Activated effector memory CD4-positive, alpha-beta T cell treated with Interleukin-2 at 50 U/mL for 16 hours (primary cell): ENCODE measurements around the gene ADTRP.

Experiments
- DNase-seq: peaks from one replicate; pipeline ENCODE4 v3.0.0-alpha.2; 2020

Gene ADTRP, protein sequence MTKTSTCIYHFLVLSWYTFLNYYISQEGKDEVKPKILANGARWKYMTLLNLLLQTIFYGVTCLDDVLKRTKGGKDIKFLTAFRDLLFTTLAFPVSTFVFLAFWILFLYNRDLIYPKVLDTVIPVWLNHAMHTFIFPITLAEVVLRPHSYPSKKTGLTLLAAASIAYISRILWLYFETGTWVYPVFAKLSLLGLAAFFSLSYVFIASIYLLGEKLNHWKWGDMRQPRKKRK

DNA sequence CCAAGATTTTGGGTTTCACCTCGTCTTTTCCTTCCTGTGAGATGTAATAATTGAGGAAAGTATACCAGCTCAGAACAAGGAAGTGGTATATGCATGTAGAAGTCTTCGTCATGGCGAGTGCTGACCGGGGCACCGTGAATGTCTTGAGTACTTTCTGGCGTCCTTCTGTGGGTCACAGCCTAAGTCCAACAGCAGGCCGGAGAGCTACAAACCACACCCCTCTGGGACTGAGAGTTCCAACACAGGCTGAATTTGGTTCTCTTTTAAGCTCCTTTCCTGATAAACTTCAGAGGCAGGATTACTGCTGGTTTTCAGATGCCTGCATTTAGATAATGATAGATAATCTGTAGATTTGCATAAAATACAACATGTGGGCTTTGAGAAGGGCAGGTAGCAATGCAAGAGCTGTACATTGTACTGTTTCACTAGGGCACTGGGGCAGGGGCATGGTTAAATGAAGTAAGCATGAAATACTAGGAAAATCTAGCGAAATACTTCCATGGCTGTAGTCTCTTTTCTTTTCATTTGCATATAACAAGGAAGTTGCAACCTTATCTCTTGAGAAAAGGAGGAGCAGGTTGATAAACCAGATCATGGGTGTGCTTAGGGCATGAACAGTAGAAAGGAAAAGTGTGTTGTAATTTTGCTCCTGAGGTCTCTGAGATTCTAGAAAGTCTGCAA lies at the start of gene ADTRP:
ADTRP (minus strand) TSS at position 156 of the 681 bp plus-strand sequence; CDS start at position 112, 44 bp downstream.
- DNase-seq = no peak

DNA sequence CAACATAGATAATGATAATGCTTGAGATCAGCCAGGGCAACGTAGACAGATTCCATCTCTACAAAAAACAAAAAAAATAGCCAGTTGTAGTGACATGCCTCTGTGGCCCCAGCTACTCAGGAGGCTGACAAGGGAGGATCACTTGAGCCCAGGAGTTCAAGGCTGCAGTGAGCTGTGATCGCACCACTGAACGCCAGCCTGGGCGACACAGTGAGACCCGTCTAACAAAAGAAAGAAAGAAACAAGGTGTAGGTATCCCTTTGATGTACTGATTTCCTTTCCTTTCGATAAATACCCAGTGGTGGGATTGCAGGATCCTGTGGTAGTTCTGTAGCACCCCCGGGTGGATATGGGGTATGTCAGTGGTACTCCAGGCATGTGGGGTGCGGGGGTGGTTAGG lies 48.2 kb upstream of the ADTRP start:
- no peak for DNase-seq

DNA sequence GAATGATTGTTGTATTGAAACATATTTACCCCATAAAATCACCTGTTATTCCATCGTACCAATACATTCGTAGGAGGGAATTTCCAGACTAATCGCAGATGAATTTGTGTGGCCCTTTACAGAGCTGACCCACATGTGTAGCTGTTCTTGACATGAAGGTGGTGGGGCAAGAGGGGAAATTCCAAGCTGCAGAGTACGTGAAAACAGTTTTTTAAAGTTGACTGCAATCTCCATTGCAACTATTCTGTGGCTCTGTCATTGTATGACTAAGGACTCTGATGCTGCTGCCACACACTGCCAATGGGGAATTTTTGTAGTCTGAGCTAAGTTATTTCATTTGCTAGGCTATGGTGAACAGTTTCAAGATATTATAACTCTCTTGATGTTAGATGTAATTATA lies 46.4 kb upstream of the ADTRP start:
- no peak for DNase-seq

DNA sequence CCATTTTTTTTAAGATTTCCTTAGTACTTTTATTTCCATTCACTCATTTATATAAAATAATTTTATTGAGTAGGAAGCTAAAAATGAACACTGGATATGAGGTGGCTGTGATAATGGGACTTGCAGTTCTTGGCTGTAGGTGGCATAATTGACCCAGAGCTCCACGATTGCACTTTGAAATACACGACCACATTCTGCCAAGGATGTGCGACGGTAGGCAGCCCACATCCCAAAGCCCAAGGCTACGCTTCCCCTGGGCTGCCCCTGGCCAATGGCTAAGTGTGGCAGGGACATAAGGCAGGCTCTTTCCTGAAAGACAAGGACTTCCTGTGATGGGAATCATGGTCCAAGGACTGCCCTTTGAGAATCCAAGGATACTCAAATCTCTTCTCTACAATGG lies 43.7 kb upstream of the ADTRP start:
- no peak for DNase-seq

DNA sequence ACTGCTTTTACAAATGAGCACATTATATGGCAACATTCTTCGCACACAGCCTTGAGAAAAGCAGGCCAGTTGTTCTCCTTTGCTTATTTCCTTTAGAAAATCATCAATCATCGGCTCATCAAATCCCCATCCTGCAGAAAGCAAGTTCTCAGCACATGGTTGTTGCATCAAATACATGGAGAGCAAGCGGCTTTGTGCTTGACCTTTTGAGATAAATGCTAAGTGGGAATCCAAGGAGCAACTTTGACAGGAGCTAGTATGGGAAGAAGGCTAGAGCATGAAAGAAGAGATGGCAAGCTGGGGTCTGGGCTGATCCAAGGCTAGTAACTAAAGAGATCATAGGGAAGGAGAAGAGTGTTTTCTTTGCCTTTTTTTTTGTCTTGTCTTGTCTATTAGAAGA lies 43.2 kb upstream of the ADTRP start:
- DNase-seq = no peak

DNA sequence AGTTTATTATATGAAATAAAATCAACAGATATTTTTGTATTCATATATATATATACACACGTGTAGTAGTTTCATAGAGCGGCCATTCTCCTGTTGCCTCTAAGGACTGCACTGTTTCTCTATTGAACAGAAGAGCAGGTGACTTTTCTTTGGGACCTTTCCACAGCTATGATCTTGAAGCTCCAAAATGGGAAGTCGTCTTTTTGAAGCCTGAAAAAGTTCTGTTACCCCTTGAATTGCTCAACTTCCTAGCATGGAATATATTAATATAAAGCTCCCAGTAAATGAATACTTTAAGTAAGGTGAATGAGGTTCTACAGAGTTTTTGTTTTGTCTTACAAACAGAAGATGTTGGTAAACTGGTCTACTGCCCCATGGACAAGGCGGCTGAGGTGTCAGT lies 42.2 kb upstream of the ADTRP start:
- no peak for DNase-seq

DNA sequence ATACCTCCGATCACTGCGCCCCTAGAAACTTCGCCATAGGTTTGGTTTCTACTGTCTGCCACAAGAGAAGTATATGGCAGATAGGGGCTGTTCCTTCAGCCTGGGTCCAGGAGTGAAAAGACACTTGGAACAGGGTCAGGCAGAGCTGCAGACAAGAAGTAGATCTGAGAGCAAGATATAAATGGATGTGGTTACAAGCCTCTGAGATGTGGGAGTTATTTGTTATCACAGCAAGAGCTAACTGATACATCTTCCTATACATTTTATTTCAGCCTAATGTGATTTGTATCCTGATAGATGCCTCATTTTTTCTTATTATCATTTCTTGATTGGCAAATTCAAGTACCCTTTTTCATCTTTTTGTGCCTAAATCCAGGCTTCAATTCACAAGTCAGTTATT lies 40.9 kb upstream of the ADTRP start:
- no peak for DNase-seq

DNA sequence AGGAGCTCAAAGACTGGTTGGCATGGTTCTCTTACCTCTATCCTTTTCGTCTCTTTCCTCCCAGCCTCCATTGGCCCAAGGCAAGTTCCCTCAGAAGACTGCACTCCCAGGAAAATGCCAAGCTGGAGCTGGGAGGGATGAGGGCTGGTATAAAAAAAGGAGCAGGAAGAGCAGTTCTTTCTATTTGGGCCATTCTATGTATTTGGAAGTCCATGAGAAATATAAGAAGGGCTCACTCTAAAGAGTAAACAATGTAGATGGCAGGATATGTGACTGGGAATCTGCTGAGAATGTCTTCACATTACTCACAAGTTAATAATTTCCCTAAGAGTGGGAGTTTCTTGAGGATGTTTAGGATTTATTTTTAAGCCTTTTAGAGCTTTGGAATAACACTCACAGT lies 36.6 kb upstream of the ADTRP start:
- DNase-seq = no peak

DNA sequence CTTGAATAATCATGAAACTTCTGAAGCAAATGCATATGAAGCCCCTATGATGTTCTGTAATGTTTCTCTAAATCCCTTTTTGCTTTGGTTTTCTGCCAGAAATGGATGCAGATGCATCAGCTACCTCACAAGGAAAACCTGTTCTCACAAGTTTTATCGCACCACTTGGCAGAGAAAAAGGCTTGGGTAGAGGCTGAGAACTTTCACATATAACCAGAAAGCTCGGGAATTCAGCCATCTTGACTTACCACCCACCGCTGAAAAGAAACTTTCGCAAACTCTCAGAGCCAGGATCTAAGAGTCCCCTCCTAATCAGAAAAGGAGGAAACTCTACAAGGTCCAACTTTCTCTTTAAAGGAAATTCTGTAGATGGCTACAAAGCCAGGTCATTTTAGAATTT lies 36.2 kb upstream of the ADTRP start:
- no peak for DNase-seq

DNA sequence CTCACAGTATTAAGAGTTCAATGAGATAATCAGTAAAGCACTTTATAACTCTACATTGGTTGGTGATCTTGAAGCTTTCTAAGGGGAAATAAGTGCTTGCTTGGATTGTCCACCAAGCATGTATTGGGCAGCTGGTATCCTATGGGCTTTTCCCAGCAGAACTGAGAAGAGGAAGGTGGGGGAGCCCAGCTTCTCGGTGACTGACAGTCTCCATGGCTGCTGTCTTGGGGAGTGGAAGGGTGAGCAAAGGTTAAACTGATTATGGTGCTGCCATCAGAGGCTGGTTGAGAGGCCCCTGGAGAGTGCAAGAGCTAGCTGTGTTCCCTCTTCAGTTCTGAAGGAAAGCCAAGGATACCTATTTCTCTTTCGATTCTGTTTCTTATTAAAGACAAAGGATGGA lies 35.5 kb upstream of the ADTRP start:
- DNase-seq = no peak

DNA sequence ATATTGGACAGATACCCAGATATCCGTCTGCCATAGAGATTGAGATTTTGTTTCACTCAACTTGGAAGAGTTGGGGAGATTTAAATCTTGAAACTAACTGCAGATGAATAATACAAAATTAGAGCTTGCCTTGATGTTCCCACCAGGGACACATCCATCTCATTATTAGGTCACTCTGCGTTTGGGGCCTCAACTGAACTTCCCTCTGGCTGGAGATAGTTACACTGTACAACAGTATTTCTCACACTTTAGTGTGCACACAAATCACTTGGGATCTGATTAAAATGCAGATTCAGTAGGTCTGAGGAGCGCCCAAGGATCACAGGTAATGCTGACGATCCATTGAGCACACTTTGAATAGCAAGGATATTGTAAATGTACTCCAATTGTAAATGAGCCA lies 35.0 kb upstream of the ADTRP start:
- no peak for DNase-seq

DNA sequence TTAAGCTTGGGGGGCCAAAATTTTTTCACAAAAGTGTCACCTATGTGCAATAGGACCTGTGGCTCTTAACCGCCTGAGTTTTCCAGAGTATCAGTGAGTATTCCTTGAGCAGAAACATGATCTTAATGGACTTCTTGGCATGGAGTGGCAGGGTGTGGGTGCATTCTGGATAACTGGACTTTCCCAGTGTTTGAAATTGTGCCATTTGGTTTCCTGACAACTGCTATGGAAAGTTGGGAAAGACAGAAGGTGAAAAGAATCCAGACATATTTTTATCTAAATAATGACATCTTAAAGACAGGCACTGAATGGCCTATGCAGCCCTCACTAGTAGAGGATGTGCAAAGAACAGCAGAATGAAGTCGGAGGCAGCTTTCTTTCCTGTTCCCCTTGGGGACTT lies 34.3 kb upstream of the ADTRP start:
- no peak for DNase-seq

DNA sequence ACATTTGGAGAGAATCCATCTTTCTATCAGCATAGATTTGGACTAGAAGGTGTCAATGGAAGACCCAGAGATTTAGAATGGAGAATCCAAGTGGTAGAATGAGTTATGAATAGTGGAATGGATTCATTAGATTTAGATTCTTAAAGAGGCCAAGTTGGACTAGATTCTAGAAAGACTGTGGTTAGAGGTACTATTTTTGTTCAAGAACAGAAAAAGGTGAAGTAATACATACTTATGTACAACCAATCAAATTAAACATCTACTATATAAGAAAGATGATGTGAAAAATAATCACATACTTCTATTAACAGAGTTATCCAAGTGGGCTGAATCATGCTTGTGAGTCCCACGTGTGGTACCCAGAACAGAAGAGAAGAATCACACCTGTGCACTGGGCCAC lies 33.8 kb upstream of the ADTRP start:
- no peak for DNase-seq

DNA sequence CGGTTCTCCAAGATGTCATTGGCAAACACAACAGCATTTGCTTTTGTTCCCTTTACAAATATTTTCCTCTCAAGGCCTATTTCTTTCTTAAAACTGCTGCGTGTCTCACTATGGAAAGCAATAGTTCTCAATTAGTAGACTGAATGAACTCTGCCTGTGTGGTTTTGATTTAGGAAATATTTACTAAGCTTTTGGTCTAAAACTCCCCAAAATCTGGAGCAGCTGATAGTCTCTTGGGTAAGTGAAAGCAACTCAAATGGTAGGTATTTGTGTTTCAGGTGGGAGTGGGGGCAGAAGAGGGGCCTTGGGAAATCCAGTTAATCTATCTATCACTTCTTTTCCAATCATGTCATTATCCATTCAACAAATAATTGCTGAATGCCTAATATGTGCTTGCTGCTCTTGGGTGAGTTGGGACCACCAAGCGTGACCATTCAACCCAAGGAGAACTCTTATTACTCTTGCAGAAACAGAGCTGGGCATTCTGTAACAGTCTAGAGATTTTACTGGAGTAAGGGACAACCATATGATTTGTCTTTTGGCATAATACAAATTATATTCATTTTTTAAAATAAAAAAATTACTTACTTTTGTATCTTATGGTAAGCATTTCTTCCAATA lies 33.2 kb upstream of the ADTRP start:
- DNase-seq = no peak

DNA sequence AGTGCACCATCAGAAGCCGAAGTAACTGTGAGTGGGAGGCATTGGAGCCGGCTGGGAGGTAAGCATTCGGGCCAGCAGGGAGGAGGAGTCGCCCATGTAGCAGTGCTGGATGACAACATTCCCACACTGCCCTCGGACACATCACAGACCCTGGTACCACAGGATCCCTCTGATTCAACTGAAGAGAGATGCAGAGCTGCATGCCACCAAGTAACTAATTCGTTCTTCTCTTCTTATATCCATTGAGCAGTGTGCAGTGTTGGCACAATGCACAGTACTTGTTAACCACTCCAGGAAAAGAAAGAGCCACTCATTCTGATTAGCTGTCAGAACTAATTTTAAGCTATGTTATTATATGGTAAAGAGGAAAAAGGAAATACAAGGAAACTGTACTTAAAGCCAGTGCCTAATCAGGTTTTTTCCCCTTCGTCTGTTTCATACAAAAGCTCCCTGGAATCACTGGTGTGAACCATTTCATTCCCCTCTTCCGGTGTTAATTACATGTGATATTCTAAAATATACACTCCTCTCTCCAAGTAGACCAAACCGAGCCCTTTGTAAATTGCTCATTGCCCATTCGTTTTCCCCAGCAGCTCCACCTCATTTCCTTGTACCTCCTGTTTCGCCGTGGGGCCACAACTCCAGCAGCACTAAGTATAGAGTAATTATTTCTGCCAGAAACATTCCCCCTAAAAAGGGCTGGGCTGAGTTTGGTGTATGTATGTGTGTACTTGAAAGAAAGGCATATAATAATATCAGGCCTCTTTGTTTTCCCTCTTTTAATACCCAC lies 32.4 kb upstream of the ADTRP start:
- no peak for DNase-seq

DNA sequence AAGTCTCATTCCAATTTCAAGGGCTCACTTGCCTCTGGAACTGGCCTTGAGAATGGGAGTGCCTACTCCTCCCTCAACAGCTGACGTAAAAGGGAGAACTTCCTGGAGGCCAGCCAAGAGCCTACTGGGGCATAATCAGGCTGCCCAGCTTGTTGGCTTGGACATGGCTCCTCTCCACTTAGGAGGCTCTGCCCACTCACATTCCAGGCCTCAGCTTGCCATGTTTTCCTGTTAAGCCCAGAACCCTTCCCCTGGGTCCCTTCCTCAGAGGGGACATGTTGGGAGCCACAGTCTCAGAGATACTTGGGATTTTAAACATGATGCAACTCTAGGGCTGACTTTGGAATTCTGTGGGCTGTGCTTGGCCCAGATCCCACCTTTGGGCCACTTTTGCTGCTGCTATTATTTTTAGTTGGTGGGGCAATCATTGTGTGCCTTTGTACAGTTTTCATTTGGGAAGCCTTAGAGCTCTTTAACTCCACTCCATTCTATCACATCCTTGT lies 31.5 kb upstream of the ADTRP start:
- no peak for DNase-seq

DNA sequence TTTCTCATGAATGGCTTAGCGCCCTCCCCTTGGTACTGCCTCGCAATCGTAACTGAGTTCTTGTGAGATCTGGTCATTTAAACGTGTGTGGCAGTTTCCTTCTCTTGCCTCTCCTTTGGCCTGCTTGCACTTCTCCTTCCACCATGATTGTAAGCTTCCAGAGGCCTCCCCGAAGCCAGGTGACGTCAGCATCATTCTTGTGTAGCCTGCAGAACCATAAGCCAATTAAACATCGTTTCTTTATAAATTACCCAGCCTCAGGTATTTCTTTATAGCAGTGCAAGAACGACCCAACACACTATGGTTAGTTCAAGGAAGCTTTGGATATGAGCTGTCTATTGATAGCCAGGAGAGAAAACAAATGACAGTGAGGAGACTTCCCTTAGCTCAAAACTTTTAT lies 29.5 kb upstream of the ADTRP start:
- DNase-seq = no peak

DNA sequence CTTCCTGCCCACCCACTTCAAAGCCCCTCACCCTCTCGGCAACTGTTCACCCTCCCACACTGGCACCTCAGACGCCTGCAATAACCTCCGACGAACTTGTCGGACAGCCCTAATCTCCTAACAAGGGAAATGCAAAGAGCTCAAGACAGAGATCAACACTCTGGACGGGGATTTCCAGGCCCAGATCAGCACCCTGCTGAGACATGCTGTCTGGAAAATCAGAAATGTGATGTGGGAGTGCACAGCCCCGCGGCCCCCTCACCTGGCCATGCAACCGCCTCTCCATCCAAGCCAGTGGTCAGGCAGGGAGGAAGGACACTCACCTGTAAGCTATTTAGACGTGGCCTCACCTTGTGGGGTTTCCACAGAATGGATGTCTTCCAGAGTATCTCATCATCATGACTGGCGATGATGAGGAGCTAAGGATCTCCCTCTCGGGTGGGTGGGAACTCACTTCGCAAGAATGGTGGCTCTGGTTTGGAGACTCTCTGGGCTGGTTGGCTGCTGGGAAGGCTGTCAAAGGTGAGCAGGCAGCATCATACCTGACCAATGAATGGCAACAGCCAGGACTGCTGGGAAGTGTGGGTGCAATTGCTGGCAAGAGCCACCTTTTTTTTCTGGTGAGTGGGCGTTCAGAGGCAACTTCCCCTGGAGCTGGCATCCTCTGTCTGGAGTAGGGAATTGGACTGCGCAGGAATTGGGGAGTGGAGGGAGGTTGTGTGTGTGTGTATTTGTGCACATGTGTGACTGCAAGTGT lies 28.1 kb upstream of the ADTRP start:
- no peak for DNase-seq

DNA sequence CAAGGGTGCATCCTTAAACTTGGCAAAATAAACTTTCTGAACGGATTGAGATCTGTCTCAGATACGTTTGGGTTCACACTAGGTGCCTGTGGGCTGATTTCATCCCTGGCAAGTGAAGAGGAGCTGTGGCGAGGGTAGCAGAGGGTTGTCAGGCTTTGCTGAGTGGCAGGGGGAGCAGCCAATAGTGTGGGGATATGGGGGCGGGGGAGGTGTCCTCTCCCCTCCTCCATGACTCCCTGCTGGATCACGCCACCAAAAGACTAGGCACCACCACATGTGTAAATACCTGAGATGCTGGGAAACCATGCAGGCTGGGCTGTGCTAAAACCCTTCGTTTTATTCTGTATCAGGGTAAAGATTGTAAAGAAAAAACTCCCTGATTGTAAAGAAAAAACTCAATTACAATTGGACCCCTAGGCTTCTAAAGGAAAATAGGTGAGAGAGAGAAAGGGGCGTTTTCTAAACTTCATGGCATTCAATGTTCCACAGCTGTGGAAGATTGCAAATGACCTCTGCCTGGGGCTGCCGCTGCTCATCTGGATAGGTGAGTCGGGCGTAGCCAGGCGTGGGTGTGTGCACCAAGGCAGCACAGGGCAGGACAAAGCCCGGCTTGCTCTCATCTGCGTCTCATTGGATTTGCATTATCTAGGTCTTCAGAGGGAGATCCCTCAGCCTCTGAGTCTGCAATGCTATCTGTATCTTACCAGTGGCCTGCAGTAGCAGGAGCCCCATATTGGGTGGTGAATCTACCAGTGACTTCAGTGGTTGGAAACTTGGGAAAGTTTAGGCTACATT lies 26.9 kb upstream of the ADTRP start:
- DNase-seq = no peak

DNA sequence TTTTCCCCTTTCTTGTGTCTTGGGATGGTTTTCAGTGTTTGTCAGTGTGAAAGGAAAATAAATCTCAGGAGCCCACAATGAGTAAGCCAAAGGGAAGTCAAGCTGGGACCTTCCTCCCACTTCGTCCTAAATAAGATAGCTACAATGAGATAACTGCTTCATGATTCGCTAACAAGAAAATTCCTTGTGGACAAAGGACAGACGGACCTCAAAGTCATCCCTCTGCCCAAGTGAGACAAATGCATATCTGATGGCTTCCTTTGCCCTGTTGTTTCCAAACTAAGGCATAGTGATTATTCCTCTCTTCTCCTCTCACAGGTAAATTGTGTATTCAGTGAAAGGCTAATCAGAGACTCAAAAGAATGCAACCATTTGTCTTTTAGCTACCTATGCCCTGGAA lies 26.1 kb upstream of the ADTRP start:
- no peak for DNase-seq

DNA sequence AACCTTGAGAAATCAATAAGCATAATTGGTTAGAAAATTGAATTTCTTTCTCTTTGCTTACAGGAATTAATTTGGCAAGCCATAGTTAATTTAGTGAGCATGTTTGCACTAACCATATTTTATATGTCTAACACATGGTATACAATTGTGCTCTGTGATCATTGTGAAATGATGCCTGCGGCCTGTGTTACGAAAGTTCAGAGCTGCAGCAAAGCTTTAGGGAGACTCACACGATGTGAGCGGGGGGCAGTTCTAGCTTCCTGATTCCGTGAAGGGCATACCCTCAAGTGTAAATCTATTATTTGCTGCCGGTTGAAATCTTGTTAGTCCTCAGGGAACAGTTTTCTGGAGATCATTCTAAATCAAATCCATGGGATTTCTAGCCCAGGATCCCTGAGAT lies 25.5 kb upstream of the ADTRP start:
- DNase-seq = no peak

DNA sequence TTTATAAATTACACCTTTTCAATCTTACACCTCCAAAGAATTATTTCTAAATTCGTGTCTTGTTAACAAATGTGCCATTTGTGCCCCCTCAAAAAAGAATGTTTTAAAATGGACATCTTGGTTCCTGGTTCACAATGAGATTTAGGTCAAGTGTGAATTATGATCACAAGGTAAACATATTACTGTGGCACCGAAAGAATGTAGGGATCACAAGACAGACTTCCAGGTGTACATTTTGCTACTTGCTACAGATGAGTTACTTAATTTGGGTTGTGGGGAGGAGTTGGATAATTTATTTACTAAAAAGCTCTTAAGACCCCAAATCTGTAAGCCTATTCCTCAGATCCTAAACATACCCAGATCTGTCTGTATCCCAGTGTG lies 25.0 kb upstream of the ADTRP start:
- no peak for DNase-seq
